H9 (cell line): ENCODE data around the gene PLXNB2. TPM values are rescaled to one million over a fixed set of nuclear protein-coding genes. Genes with fewer than 3 reads are reported as not detected.

Source experiments
- DNase-seq: peaks from one replicate; pipeline ENCODE4 v3.0.0-alpha.2; 2017
- H2AFZ ChIP-seq: one replicate; pipeline ENCODE4 v1.6.1; 2013; ENCODE audit warnings: mild to moderate bottlenecking, low read length, control low read depth, moderate library complexity
- H2AK5ac ChIP-seq: 2 replicates; pipeline ENCODE4 v1.6.1; 2013; ENCODE audit warnings: low read length, control low read depth, mixed read lengths; ENCODE audit not compliant: insufficient read length
- H2BK120ac ChIP-seq: one replicate; pipeline ENCODE4 v1.6.1; 2013; ENCODE audit warnings: low read depth, mild to moderate bottlenecking, low read length, control low read depth, inconsistent platforms; ENCODE audit not compliant: poor library complexity, severe bottlenecking
- H2BK12ac ChIP-seq: 2 replicates; pipeline ENCODE4 v1.6.1; 2013; ENCODE audit warnings: low read length, control low read depth, mixed read lengths, low read depth; ENCODE audit not compliant: insufficient read length
- H2BK15ac ChIP-seq: 2 replicates; pipeline ENCODE4 v1.6.1; 2013; ENCODE audit warnings: low read depth, low read length, control low read depth
- H2BK20ac ChIP-seq: one replicate; pipeline ENCODE4 v1.6.1; 2013; ENCODE audit warnings: low read depth, mild to moderate bottlenecking, low read length, control low read depth, inconsistent platforms; ENCODE audit not compliant: poor library complexity, severe bottlenecking
- H2BK5ac ChIP-seq: 2 replicates; pipeline ENCODE4 v1.6.1; 2013; ENCODE audit warnings: low read length, control low read depth, mixed read lengths; ENCODE audit not compliant: insufficient read length
- H3K14ac ChIP-seq: 2 replicates; pipeline ENCODE4 v1.6.1; 2013; ENCODE audit warnings: low read length, control low read depth; ENCODE audit not compliant: insufficient read depth
- H3K18ac ChIP-seq: 2 replicates; pipeline ENCODE4 v1.6.1; 2013; ENCODE audit warnings: low read depth, mild to moderate bottlenecking, mixed read lengths, low read length, control low read depth; ENCODE audit not compliant: insufficient read length
- H3K23ac ChIP-seq: 2 replicates; pipeline ENCODE4 v1.6.1; 2013; ENCODE audit warnings: low read length, control low read depth, mixed read lengths, low read depth; ENCODE audit not compliant: insufficient read length
- H3K23me2 ChIP-seq: 2 replicates; pipeline ENCODE4 v1.6.1; 2013; ENCODE audit warnings: low read depth, mild to moderate bottlenecking, mixed read lengths, low read length, control low read depth; ENCODE audit not compliant: insufficient read length, poor library complexity, severe bottlenecking
- H3K27ac ChIP-seq: 2 replicates; pipeline ENCODE4 v1.5.1; 2013; ENCODE audit warnings: low read length, control low read depth, mixed read lengths, low read depth; ENCODE audit not compliant: insufficient read length
- H3K27me3 ChIP-seq: 2 replicates; pipeline ENCODE4 v1.6.1; 2013; ENCODE audit warnings: low read length, control low read depth, inconsistent platforms; ENCODE audit not compliant: insufficient read depth
- H3K4ac ChIP-seq: 2 replicates; pipeline ENCODE4 v1.6.1; 2013; ENCODE audit warnings: low read depth, mild to moderate bottlenecking, control low read depth, inconsistent platforms, low read length, moderate library complexity
- H3K4me1 ChIP-seq: 2 replicates; pipeline ENCODE4 v1.6.1; 2013; ENCODE audit warnings: low read length, control low read depth, inconsistent platforms; ENCODE audit not compliant: insufficient read depth
- H3K4me2 ChIP-seq: 2 replicates; pipeline ENCODE4 v1.6.1; 2013; ENCODE audit warnings: low read length, control low read depth, mixed read lengths; ENCODE audit not compliant: insufficient read length, insufficient read depth
- H3K56ac ChIP-seq: 2 replicates; pipeline ENCODE4 v1.6.1; 2013; ENCODE audit warnings: low read depth, mild to moderate bottlenecking, mixed read lengths, low read length, control low read depth; ENCODE audit not compliant: insufficient read length
- H3K79me1 ChIP-seq: 2 replicates; pipeline ENCODE4 v1.6.1; 2013; ENCODE audit warnings: low read depth, mild to moderate bottlenecking, moderate library complexity, low read length, control low read depth, inconsistent platforms; ENCODE audit not compliant: insufficient read depth, poor library complexity, severe bottlenecking
- H3K79me2 ChIP-seq: 2 replicates; pipeline ENCODE4 v1.6.1; 2013; ENCODE audit warnings: low read length, control low read depth, inconsistent platforms; ENCODE audit not compliant: insufficient read depth
- H3K9ac ChIP-seq: 2 replicates; pipeline ENCODE4 v1.6.1; 2013; ENCODE audit warnings: low read length, control low read depth, mixed read lengths; ENCODE audit not compliant: insufficient read length; ENCODE audit errors: extremely low read depth
- H3K9me3 ChIP-seq: one replicate; pipeline ENCODE4 v1.6.1; 2013; ENCODE audit warnings: low read depth, low read length, inconsistent platforms; ENCODE audit not compliant: control insufficient read depth
- H3T11ph ChIP-seq: one replicate; pipeline ENCODE4 v1.6.1; 2013; ENCODE audit warnings: mild to moderate bottlenecking, low read length, control low read depth, inconsistent platforms
- H4K20me1 ChIP-seq: one replicate; pipeline ENCODE4 v1.6.1; 2013; ENCODE audit not compliant: control insufficient read depth, insufficient read length, insufficient read depth
- H4K5ac ChIP-seq: 2 replicates; pipeline ENCODE4 v1.6.1; 2013; ENCODE audit warnings: low read depth, mild to moderate bottlenecking, mixed read lengths, low read length, control low read depth; ENCODE audit not compliant: insufficient read length
- H4K8ac ChIP-seq: replicated peaks from 2 replicates; pipeline ENCODE4 v1.6.1; 2013; ENCODE audit warnings: low read length, control low read depth, mixed read lengths, low read depth; ENCODE audit not compliant: insufficient read length
- H4K91ac ChIP-seq: 2 replicates; pipeline ENCODE4 v1.6.1; 2013; ENCODE audit warnings: low read depth, mild to moderate bottlenecking, moderate library complexity, mixed read lengths, low read length, control low read depth; ENCODE audit not compliant: insufficient read length
- H3K27ac Mint-ChIP-seq, 3 experiments: 2 replicates in 2 of 3; 3 replicates in 1 of 3; pipeline ENCODE4 v1.8.0; 2020 to 2021; ENCODE audit warnings: mixed read lengths in 3 of 3, mild to moderate bottlenecking in 1 of 3, moderate library complexity in 1 of 3
- H3K27me3 Mint-ChIP-seq: 2 replicates; pipeline ENCODE4 v1.8.0; 2021; ENCODE audit warnings: low read depth, mild to moderate bottlenecking, moderate library complexity, mixed read lengths
- H3K36me3 Mint-ChIP-seq, 3 experiments: 2 replicates in 2 of 3; 3 replicates in 1 of 3; pipeline ENCODE4 v1.8.0; 2020 to 2021; ENCODE audit warnings: low read depth in 3 of 3, mixed read lengths in 3 of 3; ENCODE audit not compliant: insufficient read depth in 1 of 3
- H3K4me1 Mint-ChIP-seq, 2 experiments: 2 replicates each; pipeline ENCODE4 v1.8.0; 2020; ENCODE audit warnings: mixed read lengths in 2 of 2
- H3K4me3 Mint-ChIP-seq, 2 experiments: 2 replicates in 1 of 2; 3 replicates in 1 of 2; pipeline ENCODE4 v1.8.0; 2020 to 2021; ENCODE audit warnings: mild to moderate bottlenecking in 2 of 2, mixed read lengths in 2 of 2, moderate library complexity in 1 of 2
- H3K9me3 Mint-ChIP-seq, 2 experiments: 2 replicates in 1 of 2; 3 replicates in 1 of 2; pipeline ENCODE4 v1.8.0; 2020; ENCODE audit warnings: mild to moderate bottlenecking in 2 of 2, mixed read lengths in 2 of 2, moderate library complexity in 1 of 2
- CTCF ChIP-seq: fragments of 200-600 bp; sonication (generic); conservative IDR thresholded peaks from 3 replicates; pipeline ENCODE4 v1.8.0; 2021; ENCODE audit warnings: antibody characterized with exemption, mild to moderate bottlenecking
- WGBS: extraction: QIAGEN DNeasy Blood & Tissue Kit; methylation state at CpG from one replicate; pipeline ENCODE4 v1.1.7; 2013; ENCODE audit warnings: missing lambda C conversion rate, low lambda C conversion rate, mixed read lengths; ENCODE audit not compliant: insufficient read length; ENCODE audit errors: extremely low coverage; 5-methylcytosine and 5-hydroxymethylcytosine counted together
- total RNA-seq: library from RNA; stranded (reverse); gene quantifications from 2 replicates; pipeline ENCODE4 v1.2.1, GENCODE V29; 2021

The PLXNB2 gene
- total RNA-seq, 1 experiment from 2014 or later, result 87.6 TPM

GRCh38 chr22:50236731-50237409 lies 70.6 kb downstream of the PLXNB2 start:
- Histone ChIP-seq H3K9me3 (no peaks in the 10 kb centered on the region), H3K18ac (no peak overlapping the region), H3K56ac (no peak overlapping the region), H2BK15ac (no peak overlapping the region), H3K79me1 (no peaks in the 10 kb centered on the region), H2AFZ (no peak overlapping the region), H3K4me1 (no peaks in the 10 kb centered on the region; the same call in 1 of the 2 replicates), H4K20me1 (peaks cover 6% of the 10 kb centered on the region), H2BK5ac (no peak overlapping the region), H3K23ac (no peak overlapping the region), H3K27me3 (no peaks in the 10 kb centered on the region), H2BK20ac (no peak overlapping the region), H3K4me2 (no peak overlapping the region), H3K23me2 (no peaks in the 10 kb centered on the region), H4K5ac (no peak overlapping the region), H3T11ph (no peak overlapping the region), H4K91ac (no peak overlapping the region), H2BK120ac (no peak overlapping the region), H4K8ac (no peak overlapping the region), H2BK12ac (no peak overlapping the region), H3K4ac (no peak overlapping the region), H3K9ac (no peak overlapping the region), H3K79me2 (no peaks in the 10 kb centered on the region; the same call in 1 of the 2 replicates), H2AK5ac (no peak overlapping the region), H3K27ac (no peak overlapping the region), H3K14ac (peak overlapping the region; percentile 35; the same call in 1 of the 2 replicates)
- Mint-ChIP-seq H3K4me3 (no peak overlapping the region), H3K27me3 (no peaks in the 10 kb centered on the region), H3K36me3 (peaks cover 14 to 39% (median 35%) of the 10 kb centered on the region in 3 experiments), H3K27ac (peak overlapping the region in 2 of 3 experiments; percentile 49 to 87; a peak in 3 of 7 replicates), H3K9me3 (peaks cover 6 to 10% of the 10 kb centered on the region in 2 experiments; a peak in 4 of 5 replicates), H3K4me1 (peaks cover 11 to 12% of the 10 kb centered on the region in 2 experiments)
- no peak for DNase-seq
- TF ChIP-seq CTCF, result peak; percentile 68
- WGBS, result no CpG with 5 or more reads among the region's 11 CpGs
